ENCODE results near the gene MTR.

The MTR gene

GRCh38 chr1:236785477-236785876, 9.6 kb upstream of the MTR start:
- no peak for DNase-seq

- no peak for DNase-seq
These were observed 8.6 kb upstream of the MTR start for GRCh38 chr1:236786453-236786852.

GRCh38 chr1:236794585-236795034, 482 bp upstream of the MTR start:
- DNase-seq, result no peak

GRCh38 chr1:236795757-236796667, 920 bp downstream of the MTR start:
- DNase-seq, result no peak

GRCh38 chr1:236799001-236799400, 3.9 kb downstream of the MTR start:
- no peak for DNase-seq

- no peak for DNase-seq
These were observed 5.0 kb downstream of the MTR start for GRCh38 chr1:236800002-236800620.

- no peak for DNase-seq
These were observed 5.5 kb downstream of the MTR start for GRCh38 chr1:236800623-236801022.

- DNase-seq, result no peak
These were observed 7.2 kb downstream of the MTR start for GRCh38 chr1:236802264-236802663.

- DNase-seq, result no peak
These were observed 11.5 kb downstream of the MTR start for GRCh38 chr1:236806634-236807033.

- no peak for DNase-seq
These were observed 12.9 kb downstream of the MTR start for GRCh38 chr1:236808005-236808404.

- no peak for DNase-seq
These were observed 13.6 kb downstream of the MTR start for GRCh38 chr1:236808564-236809130.

GRCh38 chr1:236809148-236809547, 14.1 kb downstream of the MTR start:
- no peak for DNase-seq

- no peak for DNase-seq
These were observed 14.9 kb downstream of the MTR start for GRCh38 chr1:236810018-236810417.

- no peak for DNase-seq
These were observed 17.4 kb downstream of the MTR start for GRCh38 chr1:236812334-236813030.

GRCh38 chr1:236815941-236816340, 20.8 kb downstream of the MTR start:
- DNase-seq, result no peak

- DNase-seq, result no peak
These were observed 24.8 kb downstream of the MTR start for GRCh38 chr1:236819856-236820255.

- DNase-seq, result no peak
These were observed 26.1 kb downstream of the MTR start for GRCh38 chr1:236821091-236821627.

GRCh38 chr1:236823559-236823958, 28.5 kb downstream of the MTR start:
- no peak for DNase-seq

- no peak for DNase-seq
These were observed 34.0 kb downstream of the MTR start for GRCh38 chr1:236829085-236829484.

- DNase-seq, result no peak
These were observed 35.0 kb downstream of the MTR start for GRCh38 chr1:236830116-236830515.

GRCh38 chr1:236830560-236830959, 35.5 kb downstream of the MTR start:
- DNase-seq, result no peak

GRCh38 chr1:236833575-236833974, 38.5 kb downstream of the MTR start:
- no peak for DNase-seq

GRCh38 chr1:236834876-236835275, 39.8 kb downstream of the MTR start:
- no peak for DNase-seq

Measured in SIG-M5 (cell line).